HG03060 (cell line): ENCODE results near the gene STOX1.
"Not testable (repeated sequence)": the region's sequence is repeated elsewhere in the genome, so short reads cannot be mapped to it uniquely, and the experiment has no call there.

Experiments
- ATAC-seq: cut with Tn5 transposase; IDR thresholded peaks from one replicate; pipeline ENCODE4 v1.9.1; 2021; ENCODE audit warnings: low read depth, moderate number of reproducible peaks; ENCODE audit not compliant: unreplicated experiment

STOX1 gene

GRCh38 chr10:68876246-68877138 is 49.2 kb downstream of the STOX1 start:
- no peak for ATAC-seq

- no peak for ATAC-seq
These were observed 50.3 kb downstream of the STOX1 start for GRCh38 chr10:68877482-68878110.

DNA sequence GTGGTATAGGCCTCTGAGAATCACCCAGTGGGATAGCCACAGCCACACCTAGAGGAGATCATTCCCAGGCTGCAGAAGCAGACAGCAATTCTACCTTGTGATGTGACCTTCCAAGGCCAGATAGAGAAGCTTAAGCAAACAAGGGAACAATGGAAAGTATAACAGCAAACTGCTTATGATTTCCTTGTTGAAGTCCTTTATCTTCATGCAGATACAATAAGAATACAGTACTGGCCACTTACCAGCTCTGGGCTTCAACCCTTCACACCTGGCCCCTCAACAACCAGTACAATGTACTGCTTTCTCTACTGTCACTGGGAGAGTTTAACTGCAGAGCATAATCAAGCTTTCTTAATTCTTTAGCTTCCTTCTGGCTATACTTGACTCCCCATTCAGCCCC is 51.2 kb downstream of the STOX1 start:
- ATAC-seq: no peak

GRCh38 chr10:68879628-68880027 is 52.3 kb downstream of the STOX1 start:
- ATAC-seq: no peak

- no peak for ATAC-seq
These were observed 52.9 kb downstream of the STOX1 start for GRCh38 chr10:68880181-68880580.

DNA sequence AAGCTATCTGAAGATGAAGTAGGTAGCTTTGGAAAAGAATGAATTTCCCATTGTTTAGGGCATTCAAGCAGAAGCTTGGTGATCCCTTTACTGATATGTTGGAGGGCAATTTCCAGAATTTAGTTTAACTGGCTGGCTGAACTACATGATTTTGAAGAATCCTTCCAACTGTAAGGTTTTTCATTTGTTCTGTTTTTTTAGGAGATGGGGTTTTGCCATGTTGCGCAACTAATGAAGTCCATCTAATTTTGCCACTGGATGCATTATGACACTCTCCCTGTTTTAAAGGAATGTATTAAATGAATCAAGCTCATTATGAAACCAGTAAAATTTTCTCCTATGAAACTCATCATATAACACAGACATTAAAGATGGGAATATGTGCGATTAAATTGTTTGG is 67.7 kb downstream of the STOX1 start:
- ATAC-seq: no peak

- no peak for ATAC-seq
These were observed 70.0 kb downstream of the STOX1 start for GRCh38 chr10:68897336-68897741.

DNA sequence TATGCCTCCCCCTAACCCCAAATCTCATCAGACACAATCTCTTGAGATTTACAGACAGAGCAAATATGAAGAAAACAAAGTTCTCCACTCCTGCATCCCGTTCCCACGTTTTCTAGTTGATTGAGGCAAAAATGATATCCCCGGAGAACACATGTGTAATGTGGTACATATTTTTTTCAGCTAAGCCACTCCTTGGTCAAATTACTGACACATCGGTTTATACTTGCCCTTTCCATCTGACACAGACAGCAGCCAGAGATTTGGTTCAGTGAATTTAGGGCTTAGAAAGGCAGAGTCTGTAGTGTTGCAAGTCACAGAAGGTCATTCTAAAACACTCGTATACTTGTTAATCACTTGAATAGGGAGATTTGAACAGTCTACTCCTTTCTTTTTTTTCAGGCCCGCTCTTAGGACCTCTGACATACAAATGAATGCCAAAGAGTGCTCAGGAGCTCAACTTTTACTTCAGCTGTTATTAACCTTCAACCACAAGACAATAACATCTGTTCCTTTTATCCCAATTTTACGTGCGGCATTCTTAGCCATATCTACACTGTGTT is 71.9 kb downstream of the STOX1 start:
- ATAC-seq: no peak

GRCh38 chr10:68900427-68901104 is 73.2 kb downstream of the STOX1 start:
- ATAC-seq: no peak

- ATAC-seq: peak; percentile 98
These were observed 74.0 kb downstream of the STOX1 start, which contains the start of gene DDX50 for GRCh38 chr10:68901105-68901927. TSS of gene DDX50 (plus strand) at chr10:68901315. CDS start at chr10:68901385, 70 bp downstream.

DNA sequence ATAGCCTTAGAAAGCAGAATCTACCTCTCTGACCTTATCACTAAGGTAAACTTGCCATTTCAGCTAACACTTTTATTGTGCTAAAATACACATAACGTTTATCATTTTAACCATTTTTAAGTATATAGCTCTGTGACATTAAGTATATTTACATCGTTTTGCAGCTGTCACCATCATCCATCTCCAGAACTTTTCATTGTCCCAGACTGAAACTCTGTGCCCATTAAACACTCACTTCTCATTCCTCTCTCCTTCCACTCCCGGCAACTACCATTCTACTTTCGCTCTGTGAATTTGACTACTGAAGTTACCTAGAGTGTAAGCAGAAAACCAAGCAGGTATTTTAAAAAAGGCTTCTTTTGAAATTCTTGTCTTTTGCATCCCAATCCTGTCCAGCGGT is 75.1 kb downstream of the STOX1 start:
- no peak for ATAC-seq

- ATAC-seq: no peak
These were observed 97.3 kb downstream of the STOX1 start for GRCh38 chr10:68924593-68924992.

DNA sequence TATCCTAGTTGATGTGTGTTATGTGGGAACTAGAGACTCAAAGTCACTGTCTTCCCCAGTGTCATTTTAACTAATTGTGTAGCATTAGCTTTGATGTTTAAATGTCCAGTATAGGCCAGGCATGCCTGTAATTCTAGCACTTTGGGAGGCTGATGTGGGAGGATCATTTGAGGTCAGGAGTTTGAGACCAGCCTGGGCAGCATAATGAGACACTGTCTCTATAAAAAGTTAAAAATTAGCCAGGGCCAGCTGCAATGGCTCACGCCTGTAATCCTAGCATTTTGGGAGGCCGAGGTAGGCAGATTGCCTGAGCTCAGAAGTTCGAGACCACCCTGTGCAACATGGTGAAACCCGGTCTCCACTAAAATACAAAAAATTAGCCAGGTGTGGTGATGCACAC is 98.2 kb downstream of the STOX1 start:
- ATAC-seq: no peak

DNA sequence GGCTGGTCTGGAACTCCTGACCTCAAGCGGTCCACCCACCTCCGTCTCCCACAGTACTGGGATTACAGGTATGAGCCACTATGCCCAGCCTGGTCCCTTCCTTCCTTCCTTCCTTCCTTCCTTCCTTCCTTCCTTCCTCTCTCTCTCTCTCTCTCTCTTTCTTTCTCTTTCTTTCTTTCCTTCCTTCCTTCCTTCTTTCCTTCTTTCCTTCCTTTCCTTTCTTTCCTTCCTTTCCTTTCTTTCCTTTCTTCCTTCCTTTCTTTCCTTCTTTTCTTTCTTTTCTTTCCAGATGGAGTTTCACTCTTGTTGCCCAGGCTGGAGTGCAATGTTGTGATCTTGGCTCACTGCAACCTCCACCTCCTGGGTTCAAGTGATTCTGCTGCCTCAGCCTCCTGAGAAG is 101.8 kb downstream of the STOX1 start:
- not testable (repeated sequence) for ATAC-seq

DNA sequence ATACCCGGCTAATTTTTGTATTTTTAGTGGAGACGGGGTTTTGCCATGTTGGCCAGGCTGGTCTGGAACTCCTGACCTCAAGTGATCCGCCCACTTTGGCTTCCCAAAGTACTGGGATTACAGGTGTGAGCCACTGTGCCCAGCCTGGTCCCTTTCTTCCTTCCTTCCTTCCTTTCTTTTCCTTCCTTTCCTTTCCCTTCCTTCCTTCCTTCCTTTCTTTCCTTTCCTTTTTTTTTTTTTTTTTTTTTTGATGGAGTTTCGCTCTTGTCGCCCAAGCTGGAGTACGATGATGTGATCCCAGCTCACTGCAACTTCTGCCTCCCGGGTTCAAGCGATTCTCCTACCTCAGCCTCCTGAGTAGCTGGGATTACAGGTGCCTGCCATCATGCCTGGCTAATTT is 102.6 kb downstream of the STOX1 start:
- ATAC-seq: not testable (repeated sequence)

DNA sequence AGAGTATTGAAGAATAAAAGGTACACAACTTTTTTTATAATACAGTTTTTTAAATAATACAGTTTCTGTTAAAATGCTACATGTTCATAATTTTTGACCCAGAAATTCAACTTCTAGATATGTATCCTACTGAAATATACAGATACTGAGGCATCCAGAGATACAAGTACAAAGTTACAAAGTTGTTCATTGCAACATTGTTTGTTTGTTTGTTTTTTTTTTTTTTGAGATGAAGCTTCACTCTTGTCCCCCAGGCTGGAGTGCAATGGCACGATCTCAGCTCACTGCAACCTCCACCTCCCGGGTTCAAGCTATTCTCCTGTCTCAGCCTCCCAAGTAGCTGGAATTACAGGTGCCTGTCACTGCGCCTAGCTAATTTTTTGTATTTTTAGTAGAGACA is 105.5 kb downstream of the STOX1 start:
- not testable (repeated sequence) for ATAC-seq

DNA sequence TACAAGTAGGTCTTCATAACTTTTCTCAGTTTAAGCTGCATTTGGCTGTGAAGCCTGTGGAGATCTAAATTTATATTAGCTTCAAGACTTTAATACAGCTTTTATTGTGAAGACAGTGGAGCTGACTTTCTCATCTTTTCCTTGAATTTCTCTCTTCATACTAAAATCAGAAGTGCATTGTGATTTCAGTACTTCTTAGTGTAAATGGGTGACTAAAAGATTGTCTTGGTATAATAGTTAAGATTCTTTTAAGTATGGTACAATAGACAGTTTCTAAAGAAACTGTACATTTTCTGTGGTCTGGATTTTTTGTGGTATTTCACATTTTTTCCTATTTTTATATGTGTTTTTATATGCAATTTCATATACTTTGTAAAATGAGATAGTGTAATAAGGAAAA is 107.7 kb downstream of the STOX1 start:
- no peak for ATAC-seq

- ATAC-seq: no peak
These were observed 110.8 kb downstream of the STOX1 start for GRCh38 chr10:68938117-68938516.

DNA sequence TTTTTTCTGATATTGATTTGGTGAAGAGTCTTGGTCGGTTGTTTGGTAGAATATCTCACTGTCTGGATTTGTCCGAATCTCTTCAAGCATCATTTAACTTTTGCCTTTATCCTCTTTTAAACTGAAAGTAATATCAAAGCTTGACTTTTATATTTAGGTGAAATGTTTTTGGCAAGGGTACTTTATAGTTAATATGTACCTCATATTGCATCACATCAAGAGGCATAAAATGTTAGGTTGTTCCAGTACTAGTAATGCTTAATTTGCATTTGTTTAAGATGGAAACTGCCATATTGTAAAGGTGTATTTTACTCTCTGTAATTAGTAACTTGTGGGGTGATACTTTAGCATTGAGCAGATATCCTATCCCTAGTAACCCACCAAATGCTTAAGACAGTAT is 111.6 kb downstream of the STOX1 start:
- ATAC-seq: no peak

- ATAC-seq: not testable (repeated sequence)
These were observed 113.6 kb downstream of the STOX1 start for GRCh38 chr10:68940917-68941316.
